Kasumi-1 (cell line): Measurements from ENCODE around the gene BABAM2.
"Not testable (repeated sequence)": the region's sequence is repeated elsewhere in the genome, so short reads cannot be mapped to it uniquely, and the experiment has no call there.

ENCODE experiments used
- DNase-seq, 2 experiments: peaks; one replicate each; lab custom pipeline; 2025; lab: John Stamatoyannopoulos, UW

The BABAM2 gene

DNA sequence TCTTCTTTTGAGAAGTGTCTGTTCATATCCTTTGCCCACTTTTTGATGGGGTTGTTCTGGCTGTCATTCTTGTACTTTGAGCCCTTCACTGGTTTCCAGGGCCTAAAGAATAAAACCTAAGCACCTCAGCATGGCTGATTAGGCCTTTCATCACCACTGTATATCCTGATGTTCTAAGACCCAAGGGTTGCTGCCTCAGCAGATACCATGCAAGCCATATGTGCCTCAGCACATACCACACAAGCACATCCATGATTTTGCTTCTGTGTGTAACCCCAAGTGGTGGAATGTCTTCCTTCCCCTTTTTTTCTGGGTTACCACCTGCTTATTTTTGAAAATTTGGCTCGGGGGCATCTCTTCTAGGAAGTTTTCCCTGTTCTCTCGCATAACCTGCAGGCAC is 11.7 kb upstream of the BABAM2 start:
- DNase-seq, result no peak

GRCh38 chr2:27881815-27882583 is 8.5 kb upstream of the BABAM2 start:
- DNase-seq, result not testable (repeated sequence)

DNA sequence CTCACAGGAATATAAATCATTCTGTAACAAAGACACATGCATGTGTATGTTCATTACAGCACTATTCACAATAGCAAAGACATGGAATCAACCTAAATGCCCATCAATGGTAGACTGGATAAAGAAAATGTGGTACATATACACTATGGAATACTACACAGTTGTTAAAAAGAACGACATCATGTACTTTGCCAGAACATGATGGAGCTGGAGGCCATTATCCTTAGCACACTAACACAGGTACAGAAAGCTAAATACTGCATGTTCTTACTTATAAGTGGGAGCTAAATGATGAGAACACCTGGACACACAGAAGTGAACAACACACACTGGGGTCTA is 8.0 kb upstream of the BABAM2 start:
- not testable (repeated sequence) for DNase-seq

DNA sequence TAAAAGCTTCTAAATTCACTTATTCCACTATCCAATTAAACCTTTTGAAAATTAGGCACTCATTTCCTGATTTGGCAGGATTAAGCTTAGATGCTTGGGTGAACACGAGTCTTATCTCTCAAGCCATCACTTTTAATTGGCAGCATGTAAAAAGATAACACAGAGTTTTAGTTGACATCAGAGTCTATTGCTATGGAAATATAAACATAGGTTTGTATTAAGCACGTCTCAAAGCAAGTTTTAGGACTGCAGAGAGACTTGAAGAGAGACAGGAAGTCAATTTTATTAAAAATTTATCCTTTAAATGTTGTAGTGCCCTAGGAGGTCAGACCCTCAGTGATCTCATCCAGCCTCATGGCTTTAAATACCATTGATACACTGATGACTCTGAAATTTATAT is 5.9 kb upstream of the BABAM2 start:
- no peak for DNase-seq

DNA sequence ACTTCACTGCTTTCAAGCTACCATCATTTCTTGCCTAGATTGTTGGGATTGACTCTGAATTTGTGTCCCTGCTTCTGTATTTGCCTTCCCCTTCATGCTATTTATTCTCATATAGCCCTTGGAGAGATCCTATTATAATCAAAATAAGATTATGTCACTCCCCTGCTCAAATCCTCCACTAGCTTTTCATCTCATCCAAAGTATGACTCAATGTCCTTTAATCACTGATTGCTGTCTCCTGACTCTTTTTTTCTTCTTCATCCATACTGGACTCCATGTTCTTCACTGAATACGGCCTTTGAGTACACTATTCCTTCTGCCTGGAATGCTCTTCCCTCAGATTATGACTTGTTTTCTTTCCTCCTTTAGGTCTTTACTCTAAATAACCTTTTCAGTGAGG is 5.3 kb upstream of the BABAM2 start:
- no peak for DNase-seq

- DNase-seq, result no peak
Observed at GRCh38 chr2:27885661-27886060, 4.9 kb upstream of the BABAM2 start.

GRCh38 chr2:27886322-27886721 is 4.2 kb upstream of the BABAM2 start:
- DNase-seq, result no peak

DNA sequence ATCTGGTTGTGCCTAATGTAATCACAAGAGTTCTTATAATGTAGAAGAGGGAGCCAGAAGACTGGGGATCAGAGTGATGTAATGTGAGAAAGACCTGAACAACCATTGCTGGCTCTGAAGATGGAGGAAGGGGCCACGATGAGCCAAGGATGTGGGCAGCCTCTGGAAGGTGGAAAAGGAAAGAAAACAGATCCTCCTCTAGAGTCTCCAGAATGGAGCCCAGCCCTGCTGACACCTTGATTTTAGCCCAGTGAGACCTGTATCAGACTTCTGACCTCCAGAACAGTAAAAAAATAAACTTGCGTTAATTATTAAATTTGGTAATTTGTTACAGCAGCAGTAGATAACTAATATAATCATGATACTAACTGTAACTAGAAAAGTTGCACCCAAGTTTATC is 3.4 kb upstream of the BABAM2 start:
- DNase-seq, result no peak

- DNase-seq, result no peak
Observed at GRCh38 chr2:27887830-27888229, 2.7 kb upstream of the BABAM2 start.

- DNase-seq, result no peak
Observed at GRCh38 chr2:27888790-27889189, 1.7 kb upstream of the BABAM2 start.

- DNase-seq, result peak; percentile 48 to 63
Observed at GRCh38 chr2:27889774-27890145, 769 bp upstream of the BABAM2 start.

GRCh38 chr2:27890924-27891672 is 569 bp downstream of the BABAM2 start:
- peak; percentile 55 to 61 for DNase-seq

DNA sequence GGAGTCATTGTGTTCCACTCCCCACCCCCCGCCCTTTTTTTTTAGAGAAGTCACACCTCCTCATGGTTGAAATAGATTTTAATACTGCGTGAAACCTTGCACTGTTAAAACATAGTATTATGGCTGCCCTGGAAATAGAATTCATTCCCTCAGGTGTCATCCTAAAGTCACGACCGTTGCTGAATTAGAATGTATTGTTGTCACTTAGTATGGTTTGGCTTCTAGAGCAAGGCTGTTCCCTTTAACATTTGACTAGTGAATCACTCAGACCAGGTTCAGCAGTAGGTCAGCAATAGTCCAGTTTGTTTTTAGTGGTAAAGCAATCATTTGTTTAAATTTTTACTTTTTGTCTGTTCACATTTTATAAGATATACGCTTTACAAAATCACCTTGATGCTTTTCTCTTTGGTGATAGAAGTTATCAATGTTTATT is 1.2 kb downstream of the BABAM2 start:
- DNase-seq, result no peak

DNA sequence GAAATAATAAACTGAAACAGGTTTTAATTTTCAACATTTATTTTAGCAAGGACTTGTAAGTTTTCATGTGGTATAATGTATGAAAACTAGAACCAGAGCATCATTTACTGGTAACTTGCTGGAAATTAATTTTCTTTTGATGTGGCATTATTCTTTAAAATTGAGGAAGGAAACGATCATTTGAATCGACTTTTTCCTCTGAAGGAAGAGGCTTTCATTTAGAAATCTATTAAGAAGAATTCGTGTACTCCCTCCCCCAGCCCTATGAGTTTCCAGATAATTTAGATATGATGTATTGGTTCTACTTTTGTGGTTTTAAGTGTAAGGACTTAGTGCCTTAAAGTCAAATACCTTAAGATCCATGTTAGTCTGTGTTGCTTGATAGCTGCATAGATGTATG is 2.5 kb downstream of the BABAM2 start:
- DNase-seq, result no peak

GRCh38 chr2:27897717-27898116 is 7.2 kb downstream of the BABAM2 start:
- peak; percentile 41 to 56 for DNase-seq

DNA sequence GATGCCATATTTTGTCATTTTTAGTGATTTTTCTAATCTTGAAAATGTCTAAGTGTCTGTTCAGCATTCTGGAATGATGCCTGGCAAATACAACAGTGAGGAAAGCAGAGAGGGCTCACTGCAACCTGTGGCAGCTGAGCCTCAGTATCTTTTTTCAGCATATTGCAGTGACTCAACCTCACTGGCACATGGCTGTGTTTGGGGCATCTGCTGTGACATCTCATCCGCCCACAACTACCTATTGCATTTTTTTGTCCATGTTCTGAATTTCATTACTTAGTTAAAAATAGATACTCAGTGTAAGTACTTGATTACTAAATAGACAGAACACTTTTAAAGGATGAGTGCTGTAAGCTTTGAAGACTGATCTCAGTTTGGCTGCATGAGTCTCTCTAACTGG is 10.7 kb downstream of the BABAM2 start:
- DNase-seq, result no peak

GRCh38 chr2:27902098-27902497 is 11.6 kb downstream of the BABAM2 start:
- DNase-seq, result no peak

DNA sequence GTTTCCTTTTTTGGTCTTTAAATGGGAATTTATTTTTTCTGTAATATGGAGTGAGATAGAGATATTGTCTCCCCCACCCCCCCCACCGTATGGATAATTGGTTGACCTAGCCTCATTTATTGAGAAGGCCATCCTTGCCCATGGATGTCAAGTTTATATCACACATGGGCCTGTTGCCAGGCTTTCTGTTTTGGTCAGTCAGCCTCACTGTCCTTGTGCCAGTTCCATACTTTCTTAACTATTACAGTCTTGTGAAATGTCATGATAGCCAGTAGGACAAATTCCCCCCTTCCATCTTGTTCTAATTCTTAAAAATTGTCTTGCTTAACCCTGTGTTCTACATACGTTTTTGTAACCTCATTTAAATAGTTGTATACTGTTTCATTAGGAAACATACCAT is 12.5 kb downstream of the BABAM2 start:
- no peak for DNase-seq

GRCh38 chr2:27903649-27904404 is 13.3 kb downstream of the BABAM2 start:
- DNase-seq, result no peak

GRCh38 chr2:27904405-27904665 is 13.8 kb downstream of the BABAM2 start:
- DNase-seq, result no peak

DNA sequence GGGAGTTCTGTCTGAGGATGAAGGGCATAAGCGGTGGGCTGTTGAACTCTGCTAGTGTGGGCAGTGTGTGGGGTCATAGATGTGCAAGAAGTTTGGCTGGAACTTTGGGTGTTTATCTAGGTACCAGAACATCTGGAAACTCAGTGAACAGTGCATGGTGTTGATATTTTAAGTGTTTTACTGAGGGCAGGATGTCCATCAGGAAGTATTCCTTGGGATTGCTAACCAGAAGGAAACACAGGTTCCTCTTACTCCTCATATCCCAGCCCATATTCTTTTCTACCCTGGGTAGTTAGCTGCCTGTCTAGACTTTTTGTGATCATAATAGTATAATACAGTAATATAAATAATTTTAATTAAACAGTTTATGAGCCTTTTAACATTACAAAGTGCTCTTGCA is 15.5 kb downstream of the BABAM2 start:
- no peak for DNase-seq

GRCh38 chr2:27907547-27907946 is 17.0 kb downstream of the BABAM2 start:
- no peak for DNase-seq

- no peak for DNase-seq
Observed at GRCh38 chr2:27909901-27910300, 19.4 kb downstream of the BABAM2 start.
